Measurements from ENCODE around the gene KLF1.

GRCh38 chr19:12922959-12923358, 36.0 kb upstream of the KLF1 start:
- TF ChIP-seq, protein P1, sequence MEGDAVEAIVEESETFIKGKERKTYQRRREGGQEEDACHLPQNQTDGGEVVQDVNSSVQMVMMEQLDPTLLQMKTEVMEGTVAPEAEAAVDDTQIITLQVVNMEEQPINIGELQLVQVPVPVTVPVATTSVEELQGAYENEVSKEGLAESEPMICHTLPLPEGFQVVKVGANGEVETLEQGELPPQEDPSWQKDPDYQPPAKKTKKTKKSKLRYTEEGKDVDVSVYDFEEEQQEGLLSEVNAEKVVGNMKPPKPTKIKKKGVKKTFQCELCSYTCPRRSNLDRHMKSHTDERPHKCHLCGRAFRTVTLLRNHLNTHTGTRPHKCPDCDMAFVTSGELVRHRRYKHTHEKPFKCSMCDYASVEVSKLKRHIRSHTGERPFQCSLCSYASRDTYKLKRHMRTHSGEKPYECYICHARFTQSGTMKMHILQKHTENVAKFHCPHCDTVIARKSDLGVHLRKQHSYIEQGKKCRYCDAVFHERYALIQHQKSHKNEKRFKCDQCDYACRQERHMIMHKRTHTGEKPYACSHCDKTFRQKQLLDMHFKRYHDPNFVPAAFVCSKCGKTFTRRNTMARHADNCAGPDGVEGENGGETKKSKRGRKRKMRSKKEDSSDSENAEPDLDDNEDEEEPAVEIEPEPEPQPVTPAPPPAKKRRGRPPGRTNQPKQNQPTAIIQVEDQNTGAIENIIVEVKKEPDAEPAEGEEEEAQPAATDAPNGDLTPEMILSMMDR (IDR thresholded peaks at IDR 0.05; ENCODE audit: low read depth, low read length), result no peak
- no peak for TF ChIP-seq POLR2A (IDR thresholded peaks at IDR 0.05; ENCODE audit: extremely low read depth, insufficient read length)
- TF ChIP-seq MYC (IDR thresholded peaks at IDR 0.05; ENCODE audit: low read depth, low read length), result no peak
- TF ChIP-seq MAX (IDR thresholded peaks at IDR 0.05; ENCODE audit: low read depth, low read length), result no peak
